HCT116 (cell line): Measurements from ENCODE around the gene PCCA. TPM values are rescaled to one million over a fixed set of nuclear protein-coding genes. Genes with fewer than 3 reads are reported as not detected.

Source experiments
- ATAC-seq: fragments of 200-7000 bp; cut with Tn5 transposase; 2 replicates; pipeline ENCODE4 v1.9.1; 2020; ENCODE audit warnings: mild to moderate bottlenecking, moderate library complexity
- BruUV-seq: library from RNA; stranded (reverse); fragments of 400-500 nt; replicated peaks from 2 replicates; lab custom pipeline; 2021; lab: Mats Ljungman, UMichigan
- CTCF ChIA-PET: fragments of 300-600 bp; sonication (Branson Sonifier 250); formaldehyde crosslinking; loops from one replicate; lab custom pipeline; 2021; ENCODE audit warnings: antibody characterized with exemption; lab: Charles Lee
- POLR2A ChIA-PET: fragments of 300-600, 350-600 bp; sonication (Branson Sonifier 250); formaldehyde crosslinking; loops from one replicate; lab custom pipeline; 2021; ENCODE audit warnings: antibody characterized with exemption; lab: Charles Lee
- RAD21 ChIA-PET, 2 experiments: fragments of 300-600 bp; sonication (Branson Sonifier 250); formaldehyde crosslinking; loops; one replicate each; lab custom pipeline; 2023; ENCODE audit warnings: low total read pairs in 2 of 2; ENCODE audit not compliant: uncharacterized antibody in 2 of 2, unreplicated experiment in 2 of 2, low non-redundant PET in 1 of 2; lab: Charles Lee
- DNase-seq: peaks from one replicate; pipeline ENCODE4 v3.0.0-alpha.2; 2010; ENCODE audit warnings: low read depth, low spot score
- H2AFZ ChIP-seq: fragments of 200-600 bp; shearing (Covaris generic), sonication (generic); 2 replicates; pipeline ENCODE4 v1.6.1; 2017; ENCODE audit warnings: low read depth, mixed run types, mixed read lengths, antibody characterized with exemption, low read length; ENCODE audit not compliant: poor library complexity, severe bottlenecking
- H3K27ac ChIP-seq: 2 replicates; pipeline ENCODE4 v1.5.1; 2012; ENCODE audit warnings: low read depth, low read length
- H3K27me3 ChIP-seq: fragments of 200-600 bp; sonication (generic); 2 replicates; pipeline ENCODE4 v1.6.1; 2016; ENCODE audit warnings: mixed run types, low read length, mixed read lengths; ENCODE audit not compliant: insufficient read depth
- H3K36me3 ChIP-seq, 2 experiments: fragments of 200-500 bp in 1 of 2; fragments of 200-600 bp in 1 of 2; sonication (Bioruptor generic) in 1 of 2; sonication (generic) in 1 of 2; 2 replicates each; pipeline versions ENCODE4 v1.5.1 to v1.6.1; 2014 to 2016; ENCODE audit warnings: low read length in 2 of 2, inconsistent platforms in 1 of 2, mixed read lengths in 1 of 2, mixed run types in 1 of 2; ENCODE audit not compliant: insufficient read depth in 2 of 2, control insufficient read depth in 1 of 2
- H3K4me1 ChIP-seq, 2 experiments: fragments of 200-600 bp in 1 of 2; sonication (generic) in 1 of 2; 2 replicates each; pipeline versions ENCODE4 v1.5.1 to v1.6.1; 2012 to 2017; ENCODE audit warnings: low read length in 2 of 2, inconsistent platforms in 1 of 2, mild to moderate bottlenecking in 1 of 2, mixed read lengths in 1 of 2, mixed run types in 1 of 2, moderate library complexity in 1 of 2; ENCODE audit not compliant: insufficient read depth in 2 of 2, control insufficient read depth in 1 of 2
- H3K4me2 ChIP-seq: fragments of 200-600 bp; sonication (generic); 2 replicates; pipeline ENCODE4 v1.6.1; 2017; ENCODE audit warnings: mixed run types, low read length, mixed read lengths
- H3K4me3 ChIP-seq, 2 experiments: fragments of 200-600 bp in 1 of 2; sonication (generic) in 1 of 2; replicated peaks in 1 of 2; 2 replicates each; pipeline ENCODE4 v1.5.1; 2011 to 2016; ENCODE audit warnings: low read length in 2 of 2, control low read depth in 1 of 2, low read depth in 1 of 2, mild to moderate bottlenecking in 1 of 2, mixed read lengths in 1 of 2, mixed run types in 1 of 2
- H3K79me2 ChIP-seq: fragments of 200-600 bp; sonication (generic); 2 replicates; pipeline ENCODE4 v1.6.1; 2017; ENCODE audit warnings: mild to moderate bottlenecking, mixed run types, low read length, moderate library complexity, mixed read lengths; ENCODE audit not compliant: insufficient read depth
- H3K9ac ChIP-seq: fragments of 200-600 bp; sonication (generic); 2 replicates; pipeline ENCODE4 v1.6.1; 2016; ENCODE audit warnings: low read length, mixed read lengths
- H3K9me2 ChIP-seq: fragments of 200-600 bp; sonication (generic), shearing (Covaris generic); 2 replicates; pipeline ENCODE4 v1.6.1; 2017; ENCODE audit warnings: mixed run types, mild to moderate bottlenecking, moderate library complexity; ENCODE audit not compliant: insufficient read depth
- H3K9me3 ChIP-seq, 2 experiments: fragments of 200-500 bp in 1 of 2; fragments of 200-600 bp in 1 of 2; sonication (Bioruptor generic) in 1 of 2; sonication (generic) in 1 of 2; 2 replicates each; pipeline ENCODE4 v1.6.1; 2014 to 2017; ENCODE audit warnings: low read length in 2 of 2, mixed read lengths in 2 of 2, inconsistent platforms in 1 of 2, low read depth in 1 of 2, mild to moderate bottlenecking in 1 of 2, mixed run types in 1 of 2, moderate library complexity in 1 of 2; ENCODE audit not compliant: control insufficient read depth in 1 of 2, insufficient read depth in 1 of 2
- H4K20me1 ChIP-seq: fragments of 200-600 bp; sonication (generic), shearing (Covaris generic); 2 replicates; pipeline ENCODE4 v1.6.1; 2017; ENCODE audit warnings: mixed run types, mild to moderate bottlenecking, moderate library complexity; ENCODE audit not compliant: insufficient read depth
- ELF1 ChIP-seq: IDR thresholded peaks from 2 replicates; pipeline ENCODE4 v1.6.1; 2012; ENCODE audit warnings: low read depth, borderline replicate concordance
- EZH2 ChIP-seq: fragments of 200-600 bp; sonication (generic); IDR thresholded peaks from 2 replicates; pipeline ENCODE4 v1.6.1; 2017; ENCODE audit warnings: antibody characterized with exemption, mixed run types
- JUND ChIP-seq: IDR thresholded peaks from 2 replicates; pipeline ENCODE4 v1.6.1; 2012
- MAX ChIP-seq: IDR thresholded peaks from 2 replicates; pipeline ENCODE4 v1.6.1; 2012
- POLR2A ChIP-seq: IDR thresholded peaks from 2 replicates; pipeline ENCODE4 v1.7.0; 2011; ENCODE audit warnings: borderline replicate concordance; ENCODE audit not compliant: insufficient read depth, insufficient read length; ENCODE audit errors: extremely low read depth
- POLR2AphosphoS5 ChIP-seq: IDR thresholded peaks from 2 replicates; pipeline ENCODE4 v1.6.1; 2011; ENCODE audit warnings: mild to moderate bottlenecking, low read depth, low read length, moderate library complexity
- REST ChIP-seq: IDR thresholded peaks from 2 replicates; pipeline ENCODE4 v1.6.1; 2012; ENCODE audit warnings: low read depth
- SIN3A ChIP-seq: IDR thresholded peaks from 2 replicates; pipeline ENCODE4 v1.6.1; 2012; ENCODE audit warnings: low read depth
- TCF7L2 ChIP-seq: IDR thresholded peaks from 2 replicates; pipeline ENCODE4 v1.7.0; 2011; ENCODE audit warnings: borderline replicate concordance, inconsistent platforms; ENCODE audit not compliant: insufficient read depth, insufficient read length; ENCODE audit errors: extremely low read depth
- YY1 ChIP-seq: IDR thresholded peaks from 2 replicates; pipeline ENCODE4 v1.6.1; 2011; ENCODE audit warnings: low read length, low read depth, moderate library complexity, mild to moderate bottlenecking; ENCODE audit not compliant: insufficient replicate concordance; ENCODE audit errors: extremely low read depth
- ZBTB33 ChIP-seq: IDR thresholded peaks from 2 replicates; pipeline ENCODE4 v1.6.1; 2011; ENCODE audit warnings: mild to moderate bottlenecking, low read length, moderate library complexity; ENCODE audit not compliant: insufficient replicate concordance; ENCODE audit errors: extremely low read depth
- ZFX ChIP-seq: fragments of 450-650 bp; IDR thresholded peaks from 2 replicates; pipeline ENCODE4 v1.6.1; 2017
- intact Hi-C: fragments of 100-400 bp; cut with micrococcal nuclease; formaldehyde crosslinking; loops from 2 replicates; pipeline ENCODE4 v1.10.0; 2022
- total RNA-seq: library from RNA; stranded (reverse); gene quantifications from one replicate; pipeline ENCODE4 v1.2.1, GENCODE V29; 2021; ENCODE audit not compliant: unreplicated experiment

The PCCA gene
- total RNA-seq, 1 experiment from 2014 or later: 23.0 TPM

- Histone ChIP-seq H3K4me2 (no peak overlapping the region), H3K4me3 (no peak overlapping the region), H3K9me2 (no peaks in the 10 kb centered on the region), H3K36me3 (no peaks in the 10 kb centered on the region), H3K9me3 (no peaks in the 10 kb centered on the region), H3K9ac (no peak overlapping the region), H3K27ac (no peak overlapping the region), H3K4me1 (no peaks in the 10 kb centered on the region), H3K79me2 (no peaks in the 10 kb centered on the region), H3K27me3 (no peaks in the 10 kb centered on the region), H2AFZ (no peak overlapping the region), H4K20me1 (no peaks in the 10 kb centered on the region)
- ChIA-PET RAD21 (no interaction called here), CTCF (no interaction called here), POLR2A (no interaction called here)
- no peak for TF ChIP-seq SIN3A
- TF ChIP-seq JUND: no peak
- no peak for TF ChIP-seq POLR2A
- TF ChIP-seq TCF7L2: no peak
- no peak for TF ChIP-seq ELF1
- TF ChIP-seq ZBTB33: no peak
- TF ChIP-seq MAX: no peak
- no peak for TF ChIP-seq REST
- no peak for TF ChIP-seq POLR2AphosphoS5
- TF ChIP-seq ZFX: no peak
- TF ChIP-seq YY1: no peak
- TF ChIP-seq EZH2: no peak
- no peak for ATAC-seq
- no peak for DNase-seq
- BruUV-seq: no TSS peak
- intact Hi-C loops: no loop called here
Measured at GRCh38 chr13:100160450-100160849, 71.6 kb downstream of the PCCA start.
